Measurements from ENCODE around the gene TNFRSF4.

Gene TNFRSF4

DNA sequence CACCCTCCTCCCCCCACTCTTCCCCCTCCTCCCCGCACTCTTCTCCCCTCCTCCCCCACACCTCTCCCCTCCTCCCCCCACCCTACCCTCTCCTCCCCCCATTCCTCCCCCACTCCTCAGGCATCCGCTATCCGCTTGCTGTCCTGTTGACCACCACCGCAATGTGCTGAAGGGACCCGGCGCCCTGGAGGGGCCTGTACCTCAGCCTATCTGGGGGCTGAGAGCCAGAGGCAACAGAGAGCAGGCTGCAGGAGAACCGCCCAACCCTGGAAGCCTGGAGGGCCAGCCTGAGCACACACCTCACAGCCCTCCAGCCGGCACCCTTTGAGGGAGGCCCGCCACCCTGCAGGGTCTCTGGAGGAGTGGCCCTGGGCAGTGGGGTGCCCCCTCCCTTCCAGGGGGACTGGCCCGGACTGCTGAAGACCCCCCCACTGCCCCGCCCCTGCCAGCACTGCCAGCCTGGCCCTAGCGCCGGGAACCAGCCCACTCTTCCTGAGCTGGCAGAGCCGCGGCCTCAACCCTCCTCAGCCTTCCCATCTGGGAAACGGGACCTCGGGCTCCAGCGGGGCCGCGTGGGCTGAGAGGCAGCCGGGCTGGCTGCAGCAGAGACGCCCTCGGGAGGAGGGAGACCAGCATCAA, 31.3 kb upstream of the TNFRSF4 start:
- DNase-seq (ENCODE audit: low spot score): no peak

DNA sequence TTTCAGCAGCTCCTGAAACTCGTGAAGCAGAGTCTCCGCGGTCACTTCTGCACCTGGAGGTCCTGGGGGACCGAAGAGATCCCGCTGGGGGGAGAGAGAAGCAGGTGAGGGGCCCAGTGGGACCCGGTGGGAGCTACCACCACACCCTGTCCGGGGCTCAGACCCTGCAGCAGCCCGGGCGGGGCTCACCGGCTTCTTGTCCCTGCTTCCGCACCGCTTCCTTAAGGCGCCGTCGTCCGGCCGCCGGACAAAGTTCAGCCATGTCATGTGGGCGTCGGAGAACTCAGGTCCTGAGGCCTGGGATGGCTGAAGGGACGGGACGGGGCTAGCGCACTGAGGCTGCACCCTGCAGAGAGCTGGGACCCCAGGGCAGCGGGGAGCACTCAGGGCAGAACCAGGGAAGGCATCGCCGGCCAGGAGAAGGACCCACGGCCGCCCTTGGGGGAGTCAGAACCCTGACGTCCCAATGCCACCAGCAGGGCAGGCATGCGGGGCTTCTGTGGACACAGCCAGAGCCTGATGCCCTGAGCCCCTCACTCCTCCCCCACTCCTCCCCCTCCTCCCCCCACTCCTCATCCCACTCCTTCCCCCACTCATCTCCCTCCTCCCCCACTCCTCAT, 30.3 kb upstream of the TNFRSF4 start:
- DNase-seq (ENCODE audit: low spot score): peak; percentile 25

DNA sequence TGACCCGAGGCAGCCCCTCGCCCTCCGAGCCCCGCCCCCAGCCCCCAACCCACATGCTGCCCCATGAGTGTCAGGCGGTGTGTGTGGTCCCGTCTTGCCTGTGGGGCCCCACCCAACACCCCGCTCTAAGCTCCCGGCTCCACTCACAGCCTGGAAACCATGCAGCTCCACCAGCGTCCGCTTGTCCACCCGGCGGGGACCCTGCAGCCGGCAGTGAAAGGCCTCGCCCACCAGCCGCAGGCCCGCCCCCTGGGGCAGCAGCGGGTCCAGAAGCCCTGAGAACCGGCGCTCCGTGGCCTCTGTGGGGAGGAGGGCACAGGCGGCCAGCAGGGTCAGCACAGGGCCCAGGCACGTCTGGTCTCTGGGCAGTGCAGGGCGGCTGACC, 29.8 kb upstream of the TNFRSF4 start:
- DNase-seq (ENCODE audit: low spot score): no peak

DNA sequence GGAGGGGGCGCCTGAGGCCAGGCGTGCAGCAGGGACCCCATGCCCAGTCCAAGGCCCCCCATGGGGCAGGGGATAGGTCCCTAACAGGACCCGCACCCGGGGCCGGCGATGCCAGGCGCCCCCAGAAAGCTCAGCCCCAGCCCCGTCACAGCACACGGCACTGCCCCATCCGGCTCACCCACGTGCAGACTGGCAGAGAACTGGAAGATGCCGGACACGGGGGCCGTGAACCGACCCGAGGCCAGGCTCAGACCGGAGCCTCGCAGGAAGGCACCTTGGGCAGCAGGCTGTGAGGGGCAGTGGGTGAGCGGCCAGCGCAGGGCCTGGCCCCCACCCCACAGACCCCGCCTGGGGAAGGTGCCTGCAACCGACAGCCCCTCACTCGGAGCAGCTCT, 29.3 kb upstream of the TNFRSF4 start:
- DNase-seq (ENCODE audit: low spot score): no peak

DNA sequence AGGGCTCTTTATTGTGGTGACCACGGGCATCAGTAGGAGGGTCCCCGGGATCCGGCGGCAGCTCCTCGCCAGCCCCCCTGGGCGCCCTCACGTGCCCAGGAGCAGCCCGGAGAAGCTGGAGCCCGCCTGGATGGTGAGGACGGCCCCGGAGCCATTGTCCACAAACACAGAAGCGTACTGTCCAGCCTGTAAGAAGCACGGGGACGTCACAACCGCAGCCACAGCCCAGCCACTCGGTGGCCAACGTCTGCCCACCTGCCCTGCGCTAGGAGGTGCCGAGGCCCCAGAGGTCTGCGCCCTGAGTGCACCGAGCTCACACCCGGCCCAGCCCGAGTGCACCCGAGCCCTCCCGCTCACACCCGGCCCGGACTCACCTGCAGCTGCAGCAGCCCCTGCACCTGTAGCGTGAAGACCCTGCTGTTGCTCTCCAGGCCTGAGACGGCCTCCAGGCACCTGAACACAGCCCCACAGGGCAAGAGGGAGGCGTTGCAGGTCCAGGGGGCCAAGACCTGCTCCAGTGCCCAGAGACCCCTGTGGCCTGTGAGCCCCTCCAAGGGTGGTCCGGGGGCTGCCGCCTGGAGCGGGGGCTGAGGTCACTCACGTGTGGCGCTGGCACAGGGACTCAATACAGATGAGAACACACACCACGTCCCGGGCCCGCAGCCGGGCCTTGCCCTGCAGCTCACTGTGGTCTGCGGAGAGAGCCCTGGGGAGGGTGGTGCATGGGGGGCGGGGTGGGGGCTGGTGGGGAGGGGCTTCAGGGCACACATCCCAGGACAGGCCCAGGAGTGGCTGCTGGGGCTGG, 28.7 kb upstream of the TNFRSF4 start:
- no peak for DNase-seq (ENCODE audit: low spot score)

DNA sequence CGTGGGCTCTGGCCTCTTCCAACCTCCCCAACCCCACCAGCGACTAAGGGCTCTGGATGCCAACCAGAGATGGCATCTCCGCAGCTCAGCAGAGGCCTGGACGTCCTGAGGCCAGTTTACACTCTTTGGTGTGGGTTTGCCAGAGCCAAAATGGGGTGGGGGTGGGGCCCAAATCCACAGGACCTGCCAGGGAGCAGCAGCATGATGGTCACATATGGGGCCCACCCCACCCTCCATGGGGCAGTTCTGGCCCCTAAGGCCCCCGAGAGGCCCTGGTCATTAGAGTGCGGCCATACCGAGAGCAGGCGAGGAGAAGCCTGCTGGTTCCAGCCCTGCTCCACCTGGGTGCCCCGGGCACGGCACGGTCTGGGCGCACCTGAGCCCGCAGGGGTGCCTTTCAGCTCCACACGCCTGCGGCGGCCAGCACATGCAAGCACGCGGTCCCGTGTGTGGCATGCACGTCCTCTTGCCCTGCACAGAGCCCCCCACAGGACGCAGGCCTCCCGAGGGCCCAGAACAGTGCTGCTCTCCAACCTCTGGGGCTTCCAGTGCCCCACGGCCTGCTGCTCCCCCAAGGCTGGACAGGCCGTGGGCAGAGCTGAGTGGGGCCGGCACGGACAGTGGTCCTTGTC, 27.8 kb upstream of the TNFRSF4 start:
- no peak for DNase-seq (ENCODE audit: low spot score)

DNA sequence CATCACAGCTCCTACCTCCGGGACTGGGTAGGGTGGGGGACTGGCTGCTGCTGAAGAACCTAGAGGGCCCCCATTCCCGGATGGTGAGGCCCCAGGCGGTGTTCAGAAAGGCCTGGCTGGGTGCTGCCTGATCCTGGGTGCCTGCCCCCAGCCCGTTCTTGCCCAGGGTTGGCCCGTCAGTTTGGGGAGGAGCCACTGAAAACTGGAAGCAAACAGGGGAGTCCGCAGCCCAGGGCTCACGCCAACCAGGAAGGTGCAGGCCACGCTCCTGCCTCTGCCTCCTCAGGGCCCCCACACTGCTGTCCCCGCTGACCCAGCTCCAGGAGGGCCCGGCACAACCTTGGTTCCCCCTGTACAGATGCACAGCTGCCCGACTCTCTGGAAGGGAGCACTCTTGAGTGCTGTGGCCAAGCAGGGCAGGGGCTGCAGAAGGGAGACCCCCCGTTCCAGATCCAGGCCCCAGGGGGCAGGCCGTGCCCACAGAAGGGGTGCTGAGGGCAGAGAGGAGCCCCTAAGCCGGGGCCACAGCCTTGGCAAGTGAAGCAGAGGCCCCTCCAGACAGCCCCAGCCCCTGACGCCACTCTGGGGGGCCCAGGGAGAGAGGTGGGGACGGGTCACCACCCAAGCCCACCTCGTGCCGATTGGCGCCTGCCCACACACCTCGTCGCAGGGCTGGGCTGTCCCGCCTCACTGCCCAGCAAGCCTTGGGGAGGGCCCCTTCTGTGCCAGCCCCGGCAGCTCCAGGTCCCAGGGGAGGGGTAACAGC, 27.1 kb upstream of the TNFRSF4 start:
- peak; percentile 15 for DNase-seq (ENCODE audit: low spot score)

DNA sequence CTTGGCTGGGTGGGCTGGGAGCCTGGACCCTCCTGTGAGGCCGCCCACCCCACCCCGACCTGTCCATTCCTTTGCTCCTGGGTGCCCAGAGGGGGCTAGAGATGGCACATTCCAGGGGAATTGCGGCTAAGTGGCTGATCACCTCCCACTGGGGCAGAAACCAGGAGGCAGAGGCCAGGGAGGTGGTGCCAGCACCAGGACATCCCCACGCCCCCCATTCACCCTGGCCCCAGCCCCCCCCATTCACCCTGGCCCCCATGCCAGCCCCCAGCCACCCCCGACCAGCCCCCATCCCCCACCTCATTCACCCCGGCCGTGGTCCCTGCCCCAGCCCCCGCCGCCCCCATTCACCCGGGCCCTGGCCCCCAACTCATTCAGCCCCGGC, 26.4 kb upstream of the TNFRSF4 start:
- DNase-seq (ENCODE audit: low spot score): no peak

DNA sequence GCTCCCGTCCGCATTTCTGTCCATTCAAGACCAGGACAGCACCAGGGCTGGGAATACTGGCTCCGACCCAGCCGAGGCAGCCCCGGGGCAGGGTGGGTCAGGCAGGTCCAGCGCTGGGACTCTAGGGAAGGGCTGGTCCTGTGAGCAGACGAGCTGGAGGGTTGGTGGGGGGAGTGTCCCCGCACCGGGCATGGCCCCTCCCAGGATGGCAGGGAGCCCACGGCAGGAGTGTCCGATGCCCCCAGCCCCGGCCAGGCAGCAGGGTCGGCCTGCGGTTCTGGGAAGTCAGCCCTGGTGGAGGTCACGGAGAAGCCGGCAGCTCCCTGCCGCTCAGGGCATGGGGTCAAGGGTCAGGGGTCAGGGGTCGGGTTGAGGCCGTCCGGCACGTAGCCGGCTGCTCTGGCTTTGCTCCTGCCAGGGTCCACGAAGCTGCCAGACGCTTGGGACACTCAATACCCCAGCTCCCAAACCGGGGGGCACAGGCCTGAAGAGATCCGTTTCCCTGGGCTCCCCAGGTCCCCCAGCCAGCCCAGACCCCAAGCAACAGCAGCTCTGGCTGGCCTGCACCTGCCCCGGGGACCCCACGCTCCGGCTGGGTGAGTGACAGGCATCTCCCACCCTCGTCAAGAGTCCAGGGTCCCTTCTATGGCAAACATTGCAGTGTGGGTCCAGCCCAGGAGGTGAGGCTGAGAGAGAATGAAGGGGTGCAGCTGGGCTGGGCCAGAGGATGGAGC, 25.8 kb upstream of the TNFRSF4 start:
- DNase-seq (ENCODE audit: low spot score): no peak

DNA sequence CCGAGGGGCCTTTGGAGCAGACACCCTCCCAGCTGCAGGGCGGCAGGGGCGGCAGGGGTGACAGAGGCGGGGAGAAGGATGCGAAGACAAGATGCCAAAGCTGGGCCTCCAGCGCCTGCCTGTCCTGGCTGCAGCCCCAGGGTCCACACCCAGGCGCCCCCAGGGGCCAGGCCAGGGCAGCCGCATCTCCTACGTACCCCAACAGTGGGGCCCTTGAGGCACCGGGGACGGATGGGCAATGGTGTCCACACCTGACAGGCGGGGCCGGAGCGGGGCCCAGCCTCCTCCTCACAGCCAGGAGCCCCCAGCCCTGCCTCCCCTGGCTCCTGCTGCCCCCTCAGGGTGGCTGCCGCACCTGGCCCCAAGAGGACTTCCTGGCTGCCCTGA, 25.3 kb upstream of the TNFRSF4 start:
- no peak for DNase-seq (ENCODE audit: low spot score)

DNA sequence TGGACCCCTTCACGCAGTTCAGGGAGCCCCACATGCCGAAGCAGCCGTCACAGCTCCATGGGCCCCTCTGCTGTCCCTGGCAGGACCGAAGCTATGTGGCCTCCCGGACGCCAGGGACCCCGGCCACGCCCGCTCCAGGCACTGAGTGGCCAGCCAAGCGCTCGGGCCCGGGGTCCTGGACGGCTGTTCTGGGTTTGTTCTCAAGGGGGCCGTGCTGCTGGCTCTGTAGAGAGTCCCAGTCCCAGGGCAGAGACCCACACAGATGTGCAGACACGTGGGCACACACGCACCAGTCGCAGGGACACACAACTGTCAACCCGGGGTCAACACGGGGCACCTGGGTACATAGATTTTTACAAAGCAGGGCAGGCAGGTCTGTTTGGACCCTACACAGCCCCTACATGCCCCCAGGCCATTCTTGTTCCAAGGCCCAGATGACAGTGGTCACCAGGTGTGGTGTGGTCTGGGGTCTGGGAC, 24.8 kb upstream of the TNFRSF4 start:
- DNase-seq (ENCODE audit: low spot score): no peak

DNA sequence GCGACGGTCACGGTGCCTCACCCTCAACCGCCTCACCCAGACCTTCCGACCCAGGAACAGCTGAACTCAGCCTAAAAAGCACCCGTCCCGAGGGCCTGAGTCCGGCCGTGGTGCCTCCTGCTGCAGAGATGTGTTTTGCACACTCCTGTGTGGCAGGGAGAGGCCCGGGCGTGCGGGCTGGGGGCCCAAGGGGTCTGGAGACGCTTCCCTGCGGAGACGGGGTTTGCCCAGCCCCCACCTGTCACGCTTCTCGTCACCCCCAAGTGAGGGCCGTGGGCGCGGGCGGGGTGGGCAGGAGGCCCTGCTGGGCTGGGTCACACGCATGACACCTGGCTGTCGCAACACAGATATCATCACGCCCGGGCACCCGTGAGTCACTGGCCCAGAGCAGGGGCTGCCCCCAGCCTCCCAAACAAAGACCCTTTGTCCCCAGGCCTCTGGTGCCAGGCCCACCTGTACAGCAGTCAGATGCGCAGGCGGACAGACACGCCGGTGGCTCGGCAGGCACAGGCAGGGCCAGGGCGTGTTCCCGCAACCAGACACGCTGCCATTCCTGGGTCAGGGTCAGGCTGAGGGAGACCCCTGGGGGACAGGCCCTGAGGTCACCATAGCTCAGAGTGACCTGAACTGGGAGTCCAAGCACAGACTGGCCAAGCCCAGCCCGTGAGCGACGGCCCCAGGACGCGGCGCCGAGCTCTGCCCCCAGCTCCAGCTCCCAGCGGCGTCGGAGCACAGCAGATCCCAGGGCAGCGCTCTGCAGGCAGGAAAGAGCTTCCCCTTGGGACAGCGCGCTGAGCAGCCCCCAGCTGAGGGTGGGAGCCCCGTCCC, 24.1 kb upstream of the TNFRSF4 start:
- peak; percentile 42 for DNase-seq (ENCODE audit: low spot score)

DNA sequence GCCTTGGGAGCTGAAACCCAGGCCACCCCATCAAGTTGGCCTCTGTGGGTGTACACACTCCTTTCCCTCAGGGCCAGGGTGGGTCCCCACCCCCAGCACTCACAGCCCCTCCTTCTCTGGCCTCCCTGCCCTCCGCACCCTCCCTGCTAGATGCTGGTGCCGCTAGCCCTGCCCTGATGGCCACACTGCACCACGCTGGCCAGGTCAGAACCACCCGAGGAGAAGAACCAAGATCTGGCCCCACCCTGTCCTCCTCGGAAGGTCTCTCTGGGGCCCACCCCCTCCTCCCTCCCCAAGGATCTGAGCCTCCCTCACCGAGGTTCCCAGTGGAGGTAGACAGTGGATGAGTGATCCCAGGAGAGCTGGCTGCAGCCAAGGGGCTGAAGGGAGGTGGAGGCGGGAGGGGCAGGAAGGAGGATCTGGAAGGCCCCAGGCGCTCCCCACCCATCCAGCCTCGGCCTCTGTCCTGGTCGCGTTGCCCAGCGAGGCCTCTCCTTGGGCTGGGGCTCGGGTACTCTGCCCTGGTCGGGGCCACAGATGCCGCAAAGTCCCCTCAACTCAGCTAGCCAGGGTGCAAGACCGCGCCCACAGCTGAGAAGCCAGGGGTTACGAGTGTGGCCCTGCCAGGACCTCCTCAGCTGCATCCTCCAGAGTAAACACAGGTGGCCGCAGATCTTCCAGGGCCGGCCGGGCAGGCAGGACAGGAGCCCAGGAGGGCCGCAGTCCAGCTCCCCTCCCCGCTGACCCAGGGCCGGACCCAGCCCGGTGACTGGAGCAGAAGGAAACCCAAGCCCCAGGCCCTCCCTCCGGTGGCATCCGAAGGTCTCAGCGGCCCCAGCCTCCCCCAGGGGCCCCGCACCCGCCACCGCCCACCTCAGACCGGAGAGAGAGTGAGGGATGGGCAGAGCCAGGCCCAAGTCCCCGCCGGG, 23.3 kb upstream of the TNFRSF4 start:
- DNase-seq (ENCODE audit: low spot score): no peak

DNA sequence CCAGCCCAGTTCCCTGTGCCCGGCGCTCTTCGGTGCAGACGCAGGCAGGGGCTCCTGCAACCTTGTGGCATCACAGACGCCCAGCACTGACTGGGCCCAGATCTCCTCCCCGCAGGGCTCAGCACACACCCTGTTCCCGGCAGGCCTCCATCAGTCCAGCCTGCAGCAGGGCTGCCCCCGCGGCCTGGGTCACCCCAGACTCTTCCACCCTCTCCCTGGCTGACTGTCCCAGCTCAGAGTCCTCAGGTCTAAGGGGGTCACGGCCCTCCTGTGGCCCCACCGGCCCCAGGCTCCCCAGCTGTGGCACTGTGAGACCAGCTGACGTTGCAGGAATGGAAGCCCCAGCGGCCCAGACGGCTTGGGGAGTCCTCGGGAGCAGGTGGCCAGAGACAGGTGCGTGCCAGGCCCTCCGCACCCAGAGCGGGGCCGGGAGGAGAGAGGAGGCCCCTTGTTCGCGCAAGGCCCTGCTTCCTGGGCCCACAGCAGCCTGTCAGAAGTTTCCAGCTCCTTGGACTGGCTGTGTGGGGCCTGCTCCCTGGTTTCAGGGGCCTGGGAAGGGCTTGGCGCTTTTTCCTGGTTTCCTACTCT, 22.3 kb upstream of the TNFRSF4 start:
- DNase-seq (ENCODE audit: low spot score): no peak

DNA sequence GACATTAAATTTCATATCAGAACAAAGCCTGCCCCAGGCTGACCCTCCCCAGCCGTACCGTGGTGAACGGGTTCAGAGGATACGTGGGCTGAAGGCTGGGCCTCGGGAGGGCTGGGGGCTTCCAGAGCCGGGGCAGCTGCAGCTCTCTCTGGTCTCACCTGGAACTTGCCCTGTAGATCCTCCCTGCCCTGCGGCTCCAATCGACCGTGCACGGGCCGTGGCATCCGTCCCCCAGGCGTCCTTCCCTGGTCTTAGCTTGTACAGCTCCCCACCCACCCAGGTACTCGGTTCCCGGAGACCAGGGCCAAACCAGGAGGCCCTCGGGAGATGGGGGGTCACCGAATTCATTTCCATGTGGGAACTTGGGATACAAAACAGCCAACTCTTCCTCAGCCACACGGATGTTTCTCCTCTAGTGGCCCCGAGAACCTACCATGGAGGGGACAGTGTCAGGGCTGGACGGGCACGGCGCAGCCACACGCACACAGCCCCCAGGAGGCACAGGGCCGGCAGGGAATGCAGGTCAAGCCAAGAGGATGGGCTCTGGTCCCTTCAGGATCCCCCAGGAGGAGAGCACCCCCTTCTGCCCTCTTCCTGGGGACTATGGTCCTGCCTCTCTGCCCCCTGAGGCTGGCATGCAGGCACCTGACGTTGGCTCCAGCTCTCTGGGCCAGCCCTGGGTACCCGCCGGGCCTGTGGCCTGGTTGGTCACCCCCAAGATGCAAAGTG, 21.2 kb upstream of the TNFRSF4 start:
- no peak for DNase-seq (ENCODE audit: low spot score)

DNA sequence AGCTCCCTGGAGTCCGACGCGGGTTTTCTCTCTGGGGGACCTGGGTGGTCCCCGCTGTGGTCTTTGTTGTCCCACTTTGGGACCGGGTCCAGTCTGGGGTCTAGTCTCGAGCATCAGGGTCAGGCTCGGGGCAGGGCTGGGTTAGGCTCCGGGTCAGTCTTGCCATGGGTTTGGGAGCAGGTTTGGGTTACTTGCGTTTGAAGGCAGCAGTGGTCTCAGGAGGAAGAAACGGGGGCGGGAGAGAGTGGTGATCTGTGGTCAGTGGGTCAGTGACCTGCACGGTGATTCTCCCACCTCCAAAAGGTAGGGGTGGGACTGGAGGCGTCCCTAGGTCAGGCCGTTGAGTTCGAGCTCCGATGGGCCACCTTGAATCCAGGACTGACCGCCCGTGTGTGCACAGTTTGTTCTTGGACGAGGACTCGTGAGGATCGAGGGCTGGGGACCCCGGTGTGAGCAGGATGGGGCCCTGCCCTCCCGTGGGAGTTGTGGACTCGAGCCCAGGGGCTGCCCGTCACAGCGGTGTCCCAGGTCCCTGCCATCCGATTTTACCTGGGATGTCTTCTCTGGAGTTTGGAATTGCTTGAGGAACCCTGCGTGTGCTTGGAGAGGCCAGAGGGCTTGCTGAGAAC, 20.3 kb upstream of the TNFRSF4 start:
- DNase-seq (ENCODE audit: low spot score): no peak

DNA sequence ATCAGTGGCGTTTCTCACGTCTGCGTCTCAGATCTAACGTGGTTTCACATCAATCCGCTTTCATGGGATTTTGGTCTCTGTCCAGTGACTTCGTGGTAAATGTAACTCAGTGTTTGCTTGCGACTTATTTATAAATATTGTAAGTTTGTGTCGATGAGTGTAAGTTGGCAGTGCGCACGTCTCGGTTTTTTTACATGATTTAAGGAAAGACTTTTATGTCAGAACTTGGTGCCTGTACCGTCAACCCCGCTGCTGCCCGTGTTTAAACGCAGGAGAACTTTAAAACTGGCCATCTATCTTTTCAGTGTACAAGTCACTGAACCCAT, 19.6 kb upstream of the TNFRSF4 start:
- no peak for DNase-seq (ENCODE audit: low spot score)
